ENCODE data around the gene BICDL2.

DNA sequence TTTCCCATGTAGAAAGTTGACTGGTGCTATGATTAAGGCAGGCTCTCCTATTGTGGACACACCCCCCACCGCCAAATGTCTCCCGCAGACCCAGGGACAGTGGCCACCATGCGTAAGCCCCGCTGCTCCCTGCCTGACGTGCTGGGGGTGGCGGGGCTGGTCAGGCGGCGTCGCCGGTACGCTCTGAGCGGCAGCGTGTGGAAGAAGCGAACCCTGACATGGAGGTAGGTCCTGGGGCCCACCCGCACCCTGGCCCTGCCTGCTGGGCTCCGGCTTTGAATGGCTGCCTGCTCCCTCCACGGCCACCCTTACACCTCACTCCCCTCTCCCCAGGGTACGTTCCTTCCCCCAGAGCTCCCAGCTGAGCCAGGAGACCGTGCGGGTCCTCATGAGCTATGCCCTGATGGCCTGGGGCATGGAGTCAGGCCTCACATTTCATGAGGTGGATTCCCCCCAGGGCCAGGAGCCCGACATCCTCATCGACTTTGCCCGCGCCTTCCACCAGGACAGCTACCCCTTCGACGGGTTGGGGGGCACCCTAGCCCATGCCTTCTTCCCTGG lies 13.3 kb upstream of the BICDL2 start:
- TF ChIP-seq, protein P1, sequence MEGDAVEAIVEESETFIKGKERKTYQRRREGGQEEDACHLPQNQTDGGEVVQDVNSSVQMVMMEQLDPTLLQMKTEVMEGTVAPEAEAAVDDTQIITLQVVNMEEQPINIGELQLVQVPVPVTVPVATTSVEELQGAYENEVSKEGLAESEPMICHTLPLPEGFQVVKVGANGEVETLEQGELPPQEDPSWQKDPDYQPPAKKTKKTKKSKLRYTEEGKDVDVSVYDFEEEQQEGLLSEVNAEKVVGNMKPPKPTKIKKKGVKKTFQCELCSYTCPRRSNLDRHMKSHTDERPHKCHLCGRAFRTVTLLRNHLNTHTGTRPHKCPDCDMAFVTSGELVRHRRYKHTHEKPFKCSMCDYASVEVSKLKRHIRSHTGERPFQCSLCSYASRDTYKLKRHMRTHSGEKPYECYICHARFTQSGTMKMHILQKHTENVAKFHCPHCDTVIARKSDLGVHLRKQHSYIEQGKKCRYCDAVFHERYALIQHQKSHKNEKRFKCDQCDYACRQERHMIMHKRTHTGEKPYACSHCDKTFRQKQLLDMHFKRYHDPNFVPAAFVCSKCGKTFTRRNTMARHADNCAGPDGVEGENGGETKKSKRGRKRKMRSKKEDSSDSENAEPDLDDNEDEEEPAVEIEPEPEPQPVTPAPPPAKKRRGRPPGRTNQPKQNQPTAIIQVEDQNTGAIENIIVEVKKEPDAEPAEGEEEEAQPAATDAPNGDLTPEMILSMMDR (IDR thresholded peaks at IDR 0.05) = no peak
- no peak for TF ChIP-seq ZFX (IDR thresholded peaks at IDR 0.05; ENCODE audit: borderline replicate concordance)

Measured in 22Rv1 (cell line).